ENCODE data around the gene MBD6.

MBD6 gene

GRCh38 chr12:57577981-57578758, 55.5 kb downstream of the MBD6 start:
- Histone ChIP-seq H3K36me3 (replicated peaks) (no peaks in the 10 kb centered on the region), H3K27me3 (replicated peaks) (no peaks in the 10 kb centered on the region), H3K4me3 (ENCODE audit: low read depth, low read length) (no peak overlapping the region), H3K27ac (no peak overlapping the region)
- no peak for DNase-seq
- TF ChIP-seq CTCF (IDR thresholded peaks at IDR 0.05; ENCODE audit: low read depth, low read length, missing control alignments): no peak
- in situ Hi-C loops (cut with HindIII; ENCODE audit: low pct_ligation_motif_present, low sequenced_read_pairs): no loop called here

GRCh38 chr12:57579011-57579410, 56.4 kb downstream of the MBD6 start:
- Histone ChIP-seq H3K27ac (no peak overlapping the region), H3K27me3 (replicated peaks) (no peaks in the 10 kb centered on the region), H3K4me3 (ENCODE audit: low read depth, low read length) (no peak overlapping the region), H3K36me3 (replicated peaks) (no peaks in the 10 kb centered on the region)
- in situ Hi-C loops (cut with HindIII; ENCODE audit: low pct_ligation_motif_present, low sequenced_read_pairs): no loop called here
- DNase-seq: no peak
- TF ChIP-seq CTCF (IDR thresholded peaks at IDR 0.05; ENCODE audit: low read depth, low read length, missing control alignments): no peak

Measured in brain microvascular endothelial cell (primary cell).